Tibial nerve (tissue), 4 donors: Measurements from ENCODE around the gene DIP2C. TPM values are rescaled to one million over a fixed set of nuclear protein-coding genes. Genes with fewer than 3 reads are reported as not detected.

Experiments used
- DNase-seq, 2 donors: peaks; one replicate each; pipeline ENCODE4 v3.0.0-alpha.2; 2019; ENCODE audit warnings: low spot score in 2 of 2
- H3K27ac ChIP-seq, 4 donors: fragments of 200-600 bp; sonication (generic) in 3 of 4; one replicate each; pipeline ENCODE4 v1.5.1; 2017 to 2019; ENCODE audit warnings: mild to moderate bottlenecking in 1 of 4
- H3K27me3 ChIP-seq, 2 donors: fragments of 200-600 bp; sonication (generic) in 1 of 2; one replicate each; pipeline versions ENCODE4 v1.5.1 to v1.6.0; 2017 to 2019
- H3K36me3 ChIP-seq, 3 donors: fragments of 200-600 bp; sonication (generic); one replicate each; pipeline ENCODE4 v1.5.1; 2018 to 2019
- H3K4me1 ChIP-seq, 4 donors: fragments of 200-600 bp; sonication (generic) in 3 of 4; one replicate each; pipeline ENCODE4 v1.5.1; 2017 to 2019
- H3K4me3 ChIP-seq, 4 donors: fragments of 200-600 bp; sonication (generic) in 3 of 4; one replicate each; pipeline ENCODE4 v1.5.1; 2017 to 2019; ENCODE audit warnings: mild to moderate bottlenecking in 1 of 4, moderate library complexity in 1 of 4
- H3K9me3 ChIP-seq, 4 donors: fragments of 200-600 bp; sonication (generic) in 3 of 4; one replicate each; pipeline ENCODE4 v1.5.1; 2017 to 2019
- CTCF ChIP-seq, 5 experiments: fragments of 200-600 bp in 3 of 5; fragments of 450-650 bp in 2 of 5; sonication (generic) in 3 of 5; IDR thresholded peaks; one replicate each; pipeline ENCODE4 v1.5.1; 2016 to 2019; ENCODE audit warnings: antibody characterized with exemption in 5 of 5, mild to moderate bottlenecking in 3 of 5, moderate library complexity in 2 of 5
- EP300 ChIP-seq, 2 donors: sonication (generic); formaldehyde crosslinking; IDR thresholded peaks; one replicate each; pipeline ENCODE4 v1.6.1; 2017; ENCODE audit warnings: antibody characterized with exemption in 2 of 2, mild to moderate bottlenecking in 1 of 2
- POLR2A ChIP-seq, 2 donors: fragments of 450-650 bp; IDR thresholded peaks; one replicate each; pipeline ENCODE4 v1.6.1; 2017; ENCODE audit warnings: antibody characterized with exemption in 2 of 2, mild to moderate bottlenecking in 2 of 2, moderate library complexity in 2 of 2
- WGBS, 2 donors: methylation state at CpG; one replicate each; pipeline ENCODE4 v1.1.5; 2018; 5-methylcytosine and 5-hydroxymethylcytosine counted together
- total RNA-seq, 4 donors: library from RNA; depleted of rRNA; stranded (reverse); fragments of >200 nt; gene quantifications; one replicate each; pipeline ENCODE4 v1.1.0, GENCODE V29; 2016

DIP2C gene
- total RNA-seq, 4 donors from 2014 or later, result 31.4 to 46.5 (median 36.0) TPM

- no peak for TF ChIP-seq CTCF (IDR thresholded peaks at IDR 0.05)
- TF ChIP-seq POLR2A (IDR thresholded peaks at IDR 0.05), result no peak
- no peak for TF ChIP-seq EP300 (IDR thresholded peaks at IDR 0.05)
- no peak overlapping the region for H3K4me3 ChIP-seq
- H3K9me3 ChIP-seq, result no peaks in the 10 kb centered on the region
- DNase-seq, result no peak
- no peaks in the 10 kb centered on the region for H3K27me3 ChIP-seq
- no peak overlapping the region for H3K27ac ChIP-seq
- peaks cover 0 to 14% (median 3%) of the 10 kb centered on the region in 4 donors for H3K4me1 ChIP-seq
- WGBS, 2 donors, result 92 to 93% methylated on average over 25 of the region's 25 CpGs
- peaks cover 0 to 76% (median 3%) of the 10 kb centered on the region in 3 donors for H3K36me3 ChIP-seq
Observed at GRCh38 chr10:310976-311639, 378.4 kb downstream of the DIP2C start.

GRCh38 chr10:310371-310770, 379.1 kb downstream of the DIP2C start:
- peaks cover 0 to 75% (median 3%) of the 10 kb centered on the region in 3 donors for H3K36me3 ChIP-seq
- H3K9me3 ChIP-seq, result no peaks in the 10 kb centered on the region
- no peak for TF ChIP-seq CTCF (IDR thresholded peaks at IDR 0.05)
- TF ChIP-seq POLR2A (IDR thresholded peaks at IDR 0.05), result no peak
- TF ChIP-seq EP300 (IDR thresholded peaks at IDR 0.05), result no peak
- no peak overlapping the region for H3K27ac ChIP-seq
- no peak overlapping the region for H3K4me3 ChIP-seq
- peaks cover 0 to 14% (median 3%) of the 10 kb centered on the region in 4 donors for H3K4me1 ChIP-seq
- WGBS, 2 donors, result 80 to 82% methylated on average over 5 of the region's 5 CpGs
- no peak for DNase-seq
- no peaks in the 10 kb centered on the region for H3K27me3 ChIP-seq

GRCh38 chr10:308572-309085, 380.8 kb downstream of the DIP2C start:
- DNase-seq, result no peak
- Histone ChIP-seq H3K4me3 (no peak overlapping the region), H3K4me1 (peaks cover 0 to 14% (median 3%) of the 10 kb centered on the region in 4 donors), H3K36me3 (peaks cover 0 to 71% (median 3%) of the 10 kb centered on the region in 3 donors), H3K27me3 (no peaks in the 10 kb centered on the region), H3K9me3 (no peaks in the 10 kb centered on the region), H3K27ac (peak overlapping the region in 2 of 4 donors; percentile 36 to 53)
- whole genome bisulfite sequencing, 2 donors, result 83 to 87% methylated on average over 15 of the region's 15 CpGs
- TF ChIP-seq POLR2A (IDR thresholded peaks at IDR 0.05) (no peak), EP300 (IDR thresholded peaks at IDR 0.05) (no peak), CTCF (IDR thresholded peaks at IDR 0.05) (no peak)

- Histone ChIP-seq H3K9me3 (no peaks in the 10 kb centered on the region), H3K36me3 (peaks cover 0 to 76% (median 3%) of the 10 kb centered on the region in 3 donors), H3K4me1 (peaks cover 0 to 14% (median 3%) of the 10 kb centered on the region in 4 donors), H3K27ac (peak overlapping the region in 2 of 4 donors; percentile 36 to 53), H3K27me3 (no peaks in the 10 kb centered on the region), H3K4me3 (no peak overlapping the region)
- DNase-seq, result no peak
- 72 to 92% methylated on average over 8 to 11 of the region's 11 CpGs for WGBS, 2 donors
- no peak for TF ChIP-seq CTCF (IDR thresholded peaks at IDR 0.05)
- TF ChIP-seq EP300 (IDR thresholded peaks at IDR 0.05), result no peak
- TF ChIP-seq POLR2A (IDR thresholded peaks at IDR 0.05), result no peak
Observed at GRCh38 chr10:308101-308500, 381.4 kb downstream of the DIP2C start.

GRCh38 chr10:307659-308058, 381.8 kb downstream of the DIP2C start:
- H3K4me3 ChIP-seq, result no peak overlapping the region
- DNase-seq, result no peak
- peaks cover 0 to 14% (median 3%) of the 10 kb centered on the region in 4 donors for H3K4me1 ChIP-seq
- WGBS, 2 donors, result 83 to 84% methylated on average over 16 to 18 of the region's 18 CpGs
- peak overlapping the region in 2 of 4 donors; percentile 36 to 53 for H3K27ac ChIP-seq
- no peak for TF ChIP-seq EP300 (IDR thresholded peaks at IDR 0.05)
- TF ChIP-seq CTCF (IDR thresholded peaks at IDR 0.05), result no peak
- no peak for TF ChIP-seq POLR2A (IDR thresholded peaks at IDR 0.05)
- H3K27me3 ChIP-seq, result no peaks in the 10 kb centered on the region
- peaks cover 0 to 80% (median 3%) of the 10 kb centered on the region in 3 donors for H3K36me3 ChIP-seq
- no peaks in the 10 kb centered on the region for H3K9me3 ChIP-seq
